ENCODE results near the gene TBC1D22B. TPM values are rescaled to one million over a fixed set of nuclear protein-coding genes. Genes with fewer than 3 reads are reported as not detected.
A peak's percentile ranks its signal among the peaks of the same experiment; 100 is the strongest.

Gene TBC1D22B
- total and polyA plus RNA-seq, 9 of the 15 experiments (the other 6 are each of a cell fraction or from before 2014, with no cell fraction given), result 4.8 to 24.2 (median 13.5) TPM

DNA sequence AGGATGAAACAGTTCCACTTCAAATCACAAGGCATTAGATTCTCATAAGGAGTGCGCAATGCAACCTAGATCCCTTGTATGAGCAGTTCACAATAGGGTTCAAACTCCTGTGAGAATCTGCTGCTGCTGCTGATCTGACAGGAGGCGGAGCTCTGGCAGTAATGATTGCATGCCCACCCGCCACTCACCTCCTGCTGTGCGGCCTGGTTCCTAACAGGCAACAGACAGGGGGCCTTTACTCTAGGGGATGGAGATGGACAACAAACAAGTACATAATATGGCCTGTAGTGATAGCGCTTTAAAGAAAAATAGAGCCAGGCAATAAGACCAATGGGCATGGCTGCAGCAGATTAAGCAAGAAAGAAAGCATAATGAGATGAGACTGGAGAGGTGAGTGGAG, 2.7 kb upstream of the TBC1D22B start:
- in situ Hi-C loops (cut with MboI), result no loop called here
- intact Hi-C loops (cut with micrococcal nuclease), result loop anchor here (5.0 kb wide), 1 partner anchor 83 kb away; the partner anchor contains the start of gene PIM1
- BruUV-seq (replicated peaks), result no TSS peak

More for the DNA sequence above, 2.7 kb upstream of the TBC1D22B start:
- Histone ChIP-seq H3K79me2 (ENCODE audit: control insufficient read depth, insufficient read depth, low read length) (peaks cover 23% of the 10 kb centered on the region), H3K27me3 (ENCODE audit: control insufficient read depth in 2 of 2, insufficient read depth in 2 of 2, low read length in 2 of 2) (no peaks in the 10 kb centered on the region), H3K9ac (ENCODE audit: insufficient read depth in 1 of 2, low read depth in 2 of 2, low read length in 2 of 2) (no peak overlapping the region), H4K20me1 (replicated peaks; ENCODE audit: control insufficient read depth, insufficient read depth, low read length) (no peaks in the 10 kb centered on the region), H3K36me3 (ENCODE audit: control insufficient read depth, insufficient read depth, low read length) (0 out of 3 replicates have a peak, but pooled peaks cover 3% of the 10 kb centered on the region), H3K4me2 (ENCODE audit: insufficient read depth, low read length) (no peak overlapping the region), H3K27ac (ENCODE audit: extremely low read depth, low read depth, low read length) (no peak overlapping the region), H2AFZ (ENCODE audit: low read depth, low read length) (no peak overlapping the region), H3K9me1 (ENCODE audit: control insufficient read depth, insufficient read depth, low read length) (no peaks in the 10 kb centered on the region), H3K4me1 (replicated peaks in 1 of 2; ENCODE audit: control insufficient read depth in 2 of 2, insufficient read depth in 2 of 2, low read length in 2 of 2) (peaks cover 7 to 11% of the 10 kb centered on the region in 2 experiments; a peak in 4 of 5 replicates), H3K4me3 (no peak overlapping the region), H3K9me3 (replicated peaks; ENCODE audit: control insufficient read depth, insufficient read depth, low read depth, low read length) (no peaks in the 10 kb centered on the region)
- DNase-seq (ENCODE audit: extremely low read depth in 1 of 4, low spot score in 3 of 4), result no peak
- ChIA-PET POLR2A (interaction anchor here (0.6 to 5.0 kb wide), 2 partner anchors 9 to 295 kb away, joined by 3 to 59 read pairs; no protein-coding TSS in a partner anchor), CTCF (ENCODE audit: low intra/inter-chr PET ratio) (no interaction called here)
- FAIRE-seq, result no peak
- WGBS (ENCODE audit: insufficient coverage, low coverage, missing lambda C conversion rate), result 70% methylated on average over 5 of the region's 5 CpGs
- TF ChIP-seq, protein P1, sequence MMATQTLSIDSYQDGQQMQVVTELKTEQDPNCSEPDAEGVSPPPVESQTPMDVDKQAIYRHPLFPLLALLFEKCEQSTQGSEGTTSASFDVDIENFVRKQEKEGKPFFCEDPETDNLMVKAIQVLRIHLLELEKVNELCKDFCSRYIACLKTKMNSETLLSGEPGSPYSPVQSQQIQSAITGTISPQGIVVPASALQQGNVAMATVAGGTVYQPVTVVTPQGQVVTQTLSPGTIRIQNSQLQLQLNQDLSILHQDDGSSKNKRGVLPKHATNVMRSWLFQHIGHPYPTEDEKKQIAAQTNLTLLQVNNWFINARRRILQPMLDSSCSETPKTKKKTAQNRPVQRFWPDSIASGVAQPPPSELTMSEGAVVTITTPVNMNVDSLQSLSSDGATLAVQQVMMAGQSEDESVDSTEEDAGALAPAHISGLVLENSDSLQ (IDR thresholded peaks at IDR 0.05), result peak; percentile 42; the same call in 1 of the 2 replicates
- no peak for TF ChIP-seq CBFA2T2 (conservative IDR thresholded peaks at IDR 0.05)
- ATAC-seq, result no peak
